B cell (primary cell): ENCODE measurements around the gene KSR2. TPM values are rescaled to one million over a fixed set of nuclear protein-coding genes. Genes with fewer than 3 reads are reported as not detected.

ENCODE experiments used
- ATAC-seq: fragments of 200-7000 bp; cut with Tn5 transposase; one replicate; pipeline ENCODE4 v1.10.0; 2021; ENCODE audit warnings: low read depth, mild to moderate bottlenecking, moderate number of reproducible peaks, moderate library complexity
- CTCF ChIA-PET: fragments of 350-600 bp; sonication (Branson Sonifier 250); formaldehyde crosslinking; loops from one replicate; lab custom pipeline; 2021; ENCODE audit warnings: antibody characterized with exemption, inconsistent platforms; lab: Charles Lee
- POLR2A ChIA-PET: fragments of 350-600 bp; sonication (Branson Sonifier 250); formaldehyde crosslinking; loops from one replicate; lab custom pipeline; 2021; ENCODE audit warnings: antibody characterized with exemption; lab: Charles Lee
- DNase-seq: peaks from one replicate; pipeline ENCODE4 v3.0.0; 2013
- H2AFZ ChIP-seq: 2 replicates; pipeline ENCODE4 v1.6.1; 2012; ENCODE audit warnings: mild to moderate bottlenecking, low read depth, low read length; ENCODE audit not compliant: insufficient read depth, poor library complexity, severe bottlenecking
- H3K27ac ChIP-seq, 2 donors: 1 replicate in 1 of 2; 2 replicates in 1 of 2; pipeline ENCODE4 v1.5.1; 2012 to 2013; ENCODE audit warnings: low read length in 2 of 2, mild to moderate bottlenecking in 2 of 2, moderate library complexity in 1 of 2
- H3K27me3 ChIP-seq, 4 experiments: fragments of 200-600 bp in 1 of 4; sonication (generic) in 1 of 4; replicated peaks in 1 of 4; 1 replicate in 2 of 4; 2 replicates in 2 of 4; pipeline versions ENCODE4 v1.6.1 to v1.7.0; 2013 to 2016; ENCODE audit warnings: low read length in 3 of 4, mild to moderate bottlenecking in 2 of 4, mixed read lengths in 1 of 4, moderate library complexity in 1 of 4; ENCODE audit not compliant: insufficient read depth in 4 of 4, control insufficient read depth in 3 of 4; ENCODE audit errors: control extremely low read depth in 1 of 4
- H3K36me3 ChIP-seq, 2 experiments: replicated peaks in 1 of 2; 1 replicate in 1 of 2; 2 replicates in 1 of 2; pipeline versions ENCODE4 v1.6.1 to v1.7.1; 2013; ENCODE audit warnings: low read length in 1 of 2; ENCODE audit not compliant: insufficient read depth in 2 of 2, control insufficient read depth in 1 of 2; ENCODE audit errors: control extremely low read depth in 1 of 2, extremely low read depth in 1 of 2
- H3K4me1 ChIP-seq, 2 donors: fragments of 200-600 bp in 1 of 2; sonication (generic) in 1 of 2; 1 replicate in 1 of 2; 2 replicates in 1 of 2; pipeline versions ENCODE4 v1.5.1 to v1.6.1; 2013 to 2017; ENCODE audit warnings: low read length in 2 of 2; ENCODE audit not compliant: control insufficient read depth in 2 of 2, insufficient read depth in 2 of 2
- H3K4me2 ChIP-seq: replicated peaks from 2 replicates; pipeline ENCODE3; 2012; ENCODE audit warnings: mild to moderate bottlenecking, low read depth, low read length; ENCODE audit not compliant: poor library complexity, severe bottlenecking
- H3K4me3 ChIP-seq, 5 experiments: fragments of 200-600 bp in 1 of 5; sonication (generic) in 1 of 5; 1 replicate in 3 of 5; 2 replicates in 2 of 5; pipeline versions ENCODE4 v1.5.1 to v1.7.0; 2011 to 2016; ENCODE audit warnings: low read length in 4 of 5, mild to moderate bottlenecking in 4 of 5, low read depth in 2 of 5, control low read depth in 1 of 5, moderate library complexity in 1 of 5; ENCODE audit not compliant: insufficient read depth in 1 of 5; ENCODE audit errors: control extremely low read depth in 1 of 5, extremely low read depth in 1 of 5
- H3K79me2 ChIP-seq: fragments of 200-600 bp; sonication (generic); one replicate; pipeline ENCODE4 v1.6.0; 2016; ENCODE audit warnings: low read length; ENCODE audit not compliant: control insufficient read depth, insufficient read depth
- H3K9ac ChIP-seq: fragments of 200-600 bp; sonication (generic); 2 replicates; pipeline ENCODE4 v1.6.1; 2017; ENCODE audit warnings: mild to moderate bottlenecking, low read length, moderate library complexity
- H3K9me3 ChIP-seq, 3 donors: one replicate each; pipeline versions ENCODE4 v1.6.1 to v1.7.1; 2013; ENCODE audit warnings: low read length in 2 of 3; ENCODE audit not compliant: control insufficient read depth in 2 of 3, insufficient read depth in 1 of 3; ENCODE audit errors: control extremely low read depth in 1 of 3
- H4K20me1 ChIP-seq: 2 replicates; pipeline ENCODE4 v1.6.0; 2012; ENCODE audit warnings: mild to moderate bottlenecking, low read length; ENCODE audit not compliant: insufficient read depth, control insufficient read depth, poor library complexity, severe bottlenecking
- H3K27ac Mint-ChIP-seq: one replicate; pipeline ENCODE4 v1.8.0; 2021; ENCODE audit warnings: mixed read lengths
- H3K27me3 Mint-ChIP-seq: one replicate; pipeline ENCODE4 v1.8.0; 2021; ENCODE audit warnings: mixed read lengths
- H3K4me1 Mint-ChIP-seq: one replicate; pipeline ENCODE4 v1.8.0; 2021; ENCODE audit warnings: mixed read lengths
- H3K4me3 Mint-ChIP-seq: one replicate; pipeline ENCODE4 v1.8.0; 2021; ENCODE audit warnings: mixed read lengths
- H3K9me3 Mint-ChIP-seq: one replicate; pipeline ENCODE4 v1.8.0; 2022; ENCODE audit warnings: mixed read lengths; ENCODE audit not compliant: insufficient read depth
- EZH2 ChIP-seq: IDR thresholded peaks from 2 replicates; pipeline ENCODE4 v1.6.1; 2012; ENCODE audit warnings: borderline replicate concordance, low read depth, mild to moderate bottlenecking, moderate library complexity, low read length; ENCODE audit not compliant: insufficient read depth, poor library complexity, severe bottlenecking
- WGBS: methylation state at CpG from one replicate; pipeline ENCODE4 v1.1.5; 2013; ENCODE audit warnings: missing lambda C conversion rate; ENCODE audit not compliant: insufficient coverage; 5-methylcytosine and 5-hydroxymethylcytosine counted together
- intact Hi-C: fragments of 100-400 bp; cut with micrococcal nuclease; formaldehyde crosslinking; loops from one replicate; pipeline ENCODE4 v1.10.0; 2022
- polyA plus RNA-seq: library from polyadenylated mRNA; depleted of rRNA; stranded (reverse); fragments of >200 nt; gene quantifications from 2 replicates; pipeline ENCODE4 v1.2.3, GENCODE V29; 2012
- total RNA-seq, 2 donors: library from RNA; stranded (reverse); fragments of 120-200 nt in 1 of 2; gene quantifications; 1 replicate in 1 of 2; 2 replicates in 1 of 2; pipeline versions ENCODE4 v1.2.3 to v1.2.4, GENCODE V29; 2013 to 2022
- TF ChIP-seq, protein P1 (sequence below): fragments of 200-600 bp; IDR thresholded peaks from one replicate; pipeline ENCODE4 v1.8.0; 2022; ENCODE audit warnings: antibody characterized with exemption, mild to moderate bottlenecking

The KSR2 gene
- total and polyA plus RNA-seq, 2 donors (not counting 1 experiment from before 2014, with no cell fraction given), result not detected

DNA sequence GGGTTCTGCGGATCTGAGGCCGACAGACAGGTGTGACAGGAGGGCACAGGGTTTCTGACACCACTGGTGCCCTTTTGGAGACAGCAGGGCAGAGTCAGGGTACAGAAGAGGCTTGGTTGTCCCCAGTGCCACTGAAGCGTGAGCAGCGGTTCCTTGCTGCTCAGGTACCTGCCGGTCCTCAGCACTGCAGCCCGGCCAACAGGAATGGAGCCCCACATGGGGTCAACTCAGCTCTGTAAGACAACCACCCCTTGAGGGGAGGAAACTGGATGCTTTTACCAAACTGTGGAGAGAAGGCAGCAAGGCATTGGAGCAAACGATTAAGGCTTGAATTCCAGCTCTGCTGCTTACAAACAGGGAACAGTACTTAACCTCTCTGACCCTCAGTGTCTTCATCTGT is 361.0 kb downstream of the KSR2 start:
- no peak overlapping the region for H3K4me3 ChIP-seq
- Mint-ChIP-seq H3K4me3 (no peak overlapping the region), H3K27ac (no peak overlapping the region), H3K4me1 (no peaks in the 10 kb centered on the region), H3K27me3 (no peaks in the 10 kb centered on the region), H3K9me3 (peaks cover 5% of the 10 kb centered on the region)
- no peak overlapping the region for H3K4me2 ChIP-seq
- no peak overlapping the region for H2AFZ ChIP-seq
- no peak overlapping the region for H3K9ac ChIP-seq
- H3K36me3 ChIP-seq, result no peaks in the 10 kb centered on the region
- no peaks in the 10 kb centered on the region for H3K4me1 ChIP-seq
- no peaks in the 10 kb centered on the region for H4K20me1 ChIP-seq
- no peaks in the 10 kb centered on the region for H3K27me3 ChIP-seq
- no peak for TF ChIP-seq EZH2
- TF ChIP-seq, protein P1, sequence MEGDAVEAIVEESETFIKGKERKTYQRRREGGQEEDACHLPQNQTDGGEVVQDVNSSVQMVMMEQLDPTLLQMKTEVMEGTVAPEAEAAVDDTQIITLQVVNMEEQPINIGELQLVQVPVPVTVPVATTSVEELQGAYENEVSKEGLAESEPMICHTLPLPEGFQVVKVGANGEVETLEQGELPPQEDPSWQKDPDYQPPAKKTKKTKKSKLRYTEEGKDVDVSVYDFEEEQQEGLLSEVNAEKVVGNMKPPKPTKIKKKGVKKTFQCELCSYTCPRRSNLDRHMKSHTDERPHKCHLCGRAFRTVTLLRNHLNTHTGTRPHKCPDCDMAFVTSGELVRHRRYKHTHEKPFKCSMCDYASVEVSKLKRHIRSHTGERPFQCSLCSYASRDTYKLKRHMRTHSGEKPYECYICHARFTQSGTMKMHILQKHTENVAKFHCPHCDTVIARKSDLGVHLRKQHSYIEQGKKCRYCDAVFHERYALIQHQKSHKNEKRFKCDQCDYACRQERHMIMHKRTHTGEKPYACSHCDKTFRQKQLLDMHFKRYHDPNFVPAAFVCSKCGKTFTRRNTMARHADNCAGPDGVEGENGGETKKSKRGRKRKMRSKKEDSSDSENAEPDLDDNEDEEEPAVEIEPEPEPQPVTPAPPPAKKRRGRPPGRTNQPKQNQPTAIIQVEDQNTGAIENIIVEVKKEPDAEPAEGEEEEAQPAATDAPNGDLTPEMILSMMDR, result no peak
- peaks cover 0 to 10% (median 0%) of the 10 kb centered on the region in 3 donors for H3K9me3 ChIP-seq
- intact Hi-C loops, result no loop called here
- H3K79me2 ChIP-seq, result no peaks in the 10 kb centered on the region
- CTCF ChIA-PET, result no interaction called here
- POLR2A ChIA-PET, result no interaction called here
- WGBS, result 87% methylated on average over 6 of the region's 7 CpGs
- no peak for ATAC-seq
- no peak overlapping the region for H3K27ac ChIP-seq
- no peak for DNase-seq

DNA sequence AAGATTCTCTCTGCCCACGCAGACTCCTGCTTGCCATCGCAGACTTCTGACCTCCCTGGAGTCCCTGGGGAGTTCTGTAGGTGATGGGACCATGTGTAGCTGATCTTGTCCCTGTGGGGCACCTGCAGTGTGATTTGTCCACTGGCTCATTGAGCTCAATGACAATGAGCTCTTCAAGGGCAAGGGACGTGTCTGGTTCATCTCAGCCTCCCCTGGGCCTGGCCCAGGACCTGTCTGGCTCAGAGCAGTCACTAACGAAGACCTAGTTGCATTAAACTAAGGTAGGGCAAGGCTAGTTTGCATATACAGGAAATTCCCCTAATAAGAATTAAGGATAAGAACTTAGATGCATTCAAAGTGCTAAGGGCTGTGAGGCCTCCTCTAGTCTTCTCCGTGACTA is 361.8 kb downstream of the KSR2 start:
- no peaks in the 10 kb centered on the region for H4K20me1 ChIP-seq
- peaks cover 0 to 10% (median 0%) of the 10 kb centered on the region in 3 donors for H3K9me3 ChIP-seq
- H3K9ac ChIP-seq, result no peak overlapping the region
- Mint-ChIP-seq H3K9me3 (peaks cover 5% of the 10 kb centered on the region), H3K27me3 (no peaks in the 10 kb centered on the region), H3K27ac (no peak overlapping the region), H3K4me3 (no peak overlapping the region), H3K4me1 (no peaks in the 10 kb centered on the region)
- ATAC-seq (no peak), DNase-seq (no peak)
- TF ChIP-seq, protein P1, result no peak
- no peak for TF ChIP-seq EZH2
- no peak overlapping the region for H3K27ac ChIP-seq
- intact Hi-C loops, result no loop called here
- POLR2A ChIA-PET, result no interaction called here
- WGBS, result 73% methylated on average over 3 of the region's 5 CpGs
- no peaks in the 10 kb centered on the region for H3K79me2 ChIP-seq
- CTCF ChIA-PET, result no interaction called here
- H3K4me2 ChIP-seq, result no peak overlapping the region
- H3K27me3 ChIP-seq, result no peaks in the 10 kb centered on the region
- H3K4me1 ChIP-seq, result no peaks in the 10 kb centered on the region
- H3K36me3 ChIP-seq, result no peaks in the 10 kb centered on the region
- no peak overlapping the region for H2AFZ ChIP-seq
- no peak overlapping the region for H3K4me3 ChIP-seq
